Common myeloid progenitor, CD34-positive (primary cell): ENCODE measurements around the gene BCL2L12.

Experiments used
- CTCF ChIA-PET: fragments of 350-600 bp; sonication (Branson Sonifier 250); formaldehyde crosslinking; loops from one replicate; lab custom pipeline; 2021; ENCODE audit warnings: antibody characterized with exemption; lab: Charles Lee
- POLR2A ChIA-PET: fragments of 350-600 bp; sonication (Branson Sonifier 250); formaldehyde crosslinking; loops from one replicate; lab custom pipeline; 2021; ENCODE audit warnings: antibody characterized with exemption; lab: Charles Lee
- DNase-seq, 3 donors: peaks; one replicate each; pipeline versions ENCODE4 v3.0.0 to v3.0.0-alpha.2; 2013
- H3K27ac ChIP-seq, 2 experiments: 1 replicate in 1 of 2; 2 replicates in 1 of 2; pipeline ENCODE4 v1.7.0; 2013; ENCODE audit warnings: inconsistent platforms in 2 of 2, low read length in 2 of 2, mild to moderate bottlenecking in 2 of 2, low read depth in 1 of 2, moderate library complexity in 1 of 2; ENCODE audit not compliant: severe bottlenecking in 2 of 2, insufficient read depth in 1 of 2, poor library complexity in 1 of 2
- H3K27me3 ChIP-seq, 5 experiments: replicated peaks in 2 of 5; 1 replicate in 3 of 5; 2 replicates in 2 of 5; pipeline versions ENCODE4 v1.6.1 to v1.7.0; 2013; ENCODE audit warnings: low read length in 4 of 5, mild to moderate bottlenecking in 2 of 5, moderate library complexity in 2 of 5, inconsistent platforms in 1 of 5; ENCODE audit not compliant: insufficient read depth in 5 of 5, control insufficient read depth in 4 of 5
- H3K36me3 ChIP-seq, 4 experiments: 1 replicate in 2 of 4; 2 replicates in 2 of 4; pipeline versions ENCODE4 v1.6.1 to v1.7.0; 2013; ENCODE audit warnings: low read length in 3 of 4, control low read depth in 1 of 4, mild to moderate bottlenecking in 1 of 4; ENCODE audit not compliant: control insufficient read depth in 4 of 4, insufficient read depth in 4 of 4
- H3K4me1 ChIP-seq, 4 experiments: 1 replicate in 3 of 4; 2 replicates in 1 of 4; pipeline versions ENCODE4 v1.6.1 to v1.7.1; 2013; ENCODE audit warnings: low read length in 3 of 4, mild to moderate bottlenecking in 3 of 4, control low read depth in 1 of 4, inconsistent platforms in 1 of 4, moderate library complexity in 1 of 4; ENCODE audit not compliant: control insufficient read depth in 4 of 4, insufficient read depth in 4 of 4; ENCODE audit errors: control extremely low read depth in 1 of 4
- H3K4me3 ChIP-seq, 7 experiments: 1 replicate in 4 of 7; 2 replicates in 3 of 7; pipeline versions ENCODE4 v1.5.1 to v1.7.0; 2013; ENCODE audit warnings: mild to moderate bottlenecking in 7 of 7, low read length in 6 of 7, moderate library complexity in 6 of 7, inconsistent platforms in 2 of 7, low read depth in 2 of 7, control low read depth in 1 of 7; ENCODE audit not compliant: insufficient read depth in 4 of 7, control insufficient read depth in 1 of 7; ENCODE audit errors: extremely low read depth in 1 of 7
- H3K9me3 ChIP-seq, 5 experiments: 1 replicate in 4 of 5; 2 replicates in 1 of 5; pipeline versions ENCODE4 v1.6.1 to v1.7.1; 2013; ENCODE audit warnings: low read length in 4 of 5, mild to moderate bottlenecking in 2 of 5, inconsistent platforms in 1 of 5, low read depth in 1 of 5, moderate library complexity in 1 of 5; ENCODE audit not compliant: control insufficient read depth in 4 of 5, insufficient read depth in 2 of 5; ENCODE audit errors: control extremely low read depth in 1 of 5
- WGBS: methylation state at CpG from one replicate; pipeline ENCODE4 v1.1.5; 2013; ENCODE audit not compliant: insufficient coverage; 5-methylcytosine and 5-hydroxymethylcytosine counted together

BCL2L12 gene

GRCh38 chr19:49664171-49665035 is 1.3 kb upstream of the BCL2L12 start:
- H3K4me1 ChIP-seq = peaks cover 3 to 34% (median 30%) of the 10 kb centered on the region in 4 experiments
- H3K36me3 ChIP-seq = peaks cover 10 to 41% (median 31%) of the 10 kb centered on the region in 4 experiments
- peak overlapping the region; percentile 84 to 99 (median 96) for H3K4me3 ChIP-seq
- peak; percentile 63 to 79 (median 78) for DNase-seq
- WGBS = under 1% methylated on average over 53 of the region's 53 CpGs
- CTCF ChIA-PET = interaction anchor here (1.2 to 2.7 kb wide), 5 partner anchors 9 to 94 kb away, joined by 3 to 10 read pairs (median 6); no protein-coding TSS in a partner anchor
- H3K27ac ChIP-seq = peak overlapping the region; percentile 55 to 89
- POLR2A ChIA-PET = interaction anchor here (0.5 to 2.5 kb wide), 5 partner anchors 12 to 1162 kb away, joined by 3 to 8 read pairs (median 5); partner anchors contain the start of genes RRAS and SCAF1
- no peaks in the 10 kb centered on the region for H3K27me3 ChIP-seq
- H3K9me3 ChIP-seq = no peaks in the 10 kb centered on the region

- Histone ChIP-seq H3K36me3 (peaks cover 10 to 41% (median 27%) of the 10 kb centered on the region in 4 experiments), H3K4me3 (peak overlapping the region; percentile 84 to 99 (median 96)), H3K4me1 (peaks cover 3 to 34% (median 30%) of the 10 kb centered on the region in 4 experiments), H3K27ac (peak overlapping the region; percentile 55 to 89), H3K9me3 (no peaks in the 10 kb centered on the region), H3K27me3 (no peaks in the 10 kb centered on the region)
- ChIA-PET POLR2A (interaction anchor here (1.4 to 2.5 kb wide), 4 partner anchors 11 to 69 kb away, joined by 3 to 8 read pairs (median 6); partner anchors contain the start of genes RRAS and SCAF1), CTCF (interaction anchor here (1.0 to 2.7 kb wide), 4 partner anchors 8 to 22 kb away, joined by 3 to 10 read pairs (median 8); no protein-coding TSS in a partner anchor)
- 0% methylated on average over 7 of the region's 7 CpGs for WGBS
- no peak for DNase-seq
Observed at GRCh38 chr19:49665036-49665350, 740 bp upstream of the BCL2L12 start.

- POLR2A ChIA-PET = interaction anchor here (1.4 to 2.5 kb wide), 2 partner anchors 24 to 25 kb away, joined by 5 to 8 read pairs; partner anchors contain the start of genes RRAS and SCAF1
- Histone ChIP-seq H3K4me3 (peak overlapping the region; percentile 84 to 99 (median 96)), H3K27ac (peak overlapping the region; percentile 61 to 89), H3K36me3 (peaks cover 8 to 35% (median 19%) of the 10 kb centered on the region in 4 experiments), H3K9me3 (no peaks in the 10 kb centered on the region), H3K27me3 (no peaks in the 10 kb centered on the region), H3K4me1 (peaks cover 3 to 34% (median 30%) of the 10 kb centered on the region in 4 experiments)
- CTCF ChIA-PET = interaction anchor here (0.7 to 2.7 kb wide), 3 partner anchors 8 to 10 kb away, joined by 3 to 6 read pairs (median 3); no protein-coding TSS in a partner anchor
- 0% methylated on average over 7 of the region's 9 CpGs for WGBS
- no peak for DNase-seq
Observed at GRCh38 chr19:49666120-49666444, 349 bp downstream of the BCL2L12 start.

- CTCF ChIA-PET = interaction anchor here (1.1 to 1.3 kb wide), 3 partner anchors 11 to 27 kb away, joined by 3 to 5 read pairs (median 3); partner anchors contain the start of gene RRAS
- Histone ChIP-seq H3K36me3 (peaks cover 2 to 23% (median 10%) of the 10 kb centered on the region in 4 experiments), H3K4me1 (peaks cover 3 to 41% (median 35%) of the 10 kb centered on the region in 4 experiments), H3K9me3 (no peaks in the 10 kb centered on the region), H3K27me3 (no peaks in the 10 kb centered on the region), H3K27ac (peak overlapping the region in 1 of 2 experiments; percentile 89), H3K4me3 (no peak overlapping the region)
- POLR2A ChIA-PET = interaction anchor here (0.8 kb wide), 1 partner anchor 27 kb away, joined by 3 read pairs; no protein-coding TSS in a partner anchor
- DNase-seq = no peak
- 94% methylated on average over 2 of the region's 2 CpGs for WGBS
Observed at GRCh38 chr19:49667473-49667872, 1.7 kb downstream of the BCL2L12 start.

- no peak overlapping the region for H3K4me3 ChIP-seq
- no peak for DNase-seq
- peaks cover 3 to 30% (median 23%) of the 10 kb centered on the region in 4 experiments for H3K4me1 ChIP-seq
- POLR2A ChIA-PET = no interaction called here
- CTCF ChIA-PET = interaction anchor here (1.1 to 2.6 kb wide), 2 partner anchors 22 to 26 kb away, joined by 3 to 6 read pairs; partner anchors contain the start of gene CPT1C
- H3K36me3 ChIP-seq = peaks cover 0 to 14% (median 5%) of the 10 kb centered on the region in 4 experiments
- 100% methylated on average over 1 of the region's 3 CpGs for WGBS
- H3K27me3 ChIP-seq = no peaks in the 10 kb centered on the region
- H3K9me3 ChIP-seq = no peaks in the 10 kb centered on the region
- peak overlapping the region in 1 of 2 experiments; percentile 1 for H3K27ac ChIP-seq
Observed at GRCh38 chr19:49669516-49669915, 3.8 kb downstream of the BCL2L12 start.

- ChIA-PET CTCF (interaction anchor here (0.7 to 3.2 kb wide), 20 partner anchors 11 to 175 kb away, joined by 3 to 15 read pairs (median 3); partner anchors contain the start of genes PRR12 and RRAS), POLR2A (no interaction called here)
- Histone ChIP-seq H3K27ac (peak overlapping the region in 1 of 2 experiments; percentile 12), H3K4me3 (peak overlapping the region in 2 of 7 experiments; percentile 28 to 48), H3K27me3 (no peaks in the 10 kb centered on the region), H3K4me1 (peaks cover 0 to 12% (median 10%) of the 10 kb centered on the region in 4 experiments), H3K36me3 (peaks cover 0 to 14% (median 5%) of the 10 kb centered on the region in 4 experiments), H3K9me3 (no peaks in the 10 kb centered on the region)
- 53% methylated on average over 22 of the region's 28 CpGs for WGBS
- peak; percentile 59 to 77 (median 74) for DNase-seq
Observed at GRCh38 chr19:49672131-49672919, 6.6 kb downstream of the BCL2L12 start.
